ENCODE measurements around the gene HMMR. TPM values are rescaled to one million over a fixed set of nuclear protein-coding genes. Genes with fewer than 3 reads are reported as not detected.
"Not testable (repeated sequence)": the region's sequence is repeated elsewhere in the genome, so short reads cannot be mapped to it uniquely, and the experiment has no call there.

Gene HMMR
- total RNA-seq, 6 experiments from 2014 or later, result 0.11 to 3.0 (median 1.1) TPM

DNA sequence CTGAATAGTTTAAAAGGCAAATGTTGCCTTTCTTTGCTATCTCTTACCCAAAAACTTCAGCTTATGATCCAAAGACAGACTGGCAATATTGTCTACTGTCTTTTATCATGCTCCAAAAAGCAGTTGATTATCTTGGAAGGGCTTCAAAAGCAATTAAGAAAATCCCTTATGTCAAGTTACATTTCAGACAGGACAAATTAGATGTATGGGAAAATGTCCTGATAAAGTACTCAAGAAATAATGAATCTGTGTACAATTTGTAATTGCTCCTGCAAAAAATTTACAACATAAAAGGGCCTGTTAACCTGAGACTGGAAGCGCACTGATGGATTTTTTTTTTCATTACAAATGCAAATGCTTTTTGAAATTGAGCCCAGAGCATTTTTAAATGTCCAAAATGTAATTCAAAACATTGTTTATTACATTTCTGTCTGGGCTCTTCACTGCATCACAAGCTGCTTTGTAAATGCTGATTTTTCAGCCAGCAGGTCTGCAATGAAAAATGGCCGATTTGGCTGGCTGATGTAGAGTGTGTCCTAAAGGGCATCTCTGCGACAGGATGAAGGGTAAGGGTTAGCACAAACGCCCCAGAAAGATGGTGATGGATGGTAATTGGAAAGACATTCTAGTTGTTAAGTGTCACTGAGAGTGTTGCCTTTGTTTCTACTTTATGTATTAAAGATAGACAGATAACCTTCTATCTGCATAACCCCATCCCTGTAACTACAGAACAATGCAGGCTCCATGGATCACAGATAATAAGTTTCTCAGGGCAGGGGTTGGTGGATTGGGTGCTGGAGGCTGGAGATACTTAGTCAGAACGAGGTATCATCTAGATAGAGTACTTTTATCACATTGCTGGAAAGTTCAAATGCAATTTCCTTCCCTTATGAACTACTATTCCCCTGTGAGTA is 72.0 kb downstream of the HMMR start:
- Histone ChIP-seq H3K4me1 (no peaks in the 10 kb centered on the region), H3K9me3 (no peaks in the 10 kb centered on the region), H3K27ac (no peak overlapping the region), H3K36me3 (no peaks in the 10 kb centered on the region), H3K4me3 (no peak overlapping the region), H3K27me3 (no peaks in the 10 kb centered on the region)
- DNase-seq, result no peak
- TF ChIP-seq POLR2A (IDR thresholded peaks at IDR 0.05), result no peak
- TF ChIP-seq, protein P1, sequence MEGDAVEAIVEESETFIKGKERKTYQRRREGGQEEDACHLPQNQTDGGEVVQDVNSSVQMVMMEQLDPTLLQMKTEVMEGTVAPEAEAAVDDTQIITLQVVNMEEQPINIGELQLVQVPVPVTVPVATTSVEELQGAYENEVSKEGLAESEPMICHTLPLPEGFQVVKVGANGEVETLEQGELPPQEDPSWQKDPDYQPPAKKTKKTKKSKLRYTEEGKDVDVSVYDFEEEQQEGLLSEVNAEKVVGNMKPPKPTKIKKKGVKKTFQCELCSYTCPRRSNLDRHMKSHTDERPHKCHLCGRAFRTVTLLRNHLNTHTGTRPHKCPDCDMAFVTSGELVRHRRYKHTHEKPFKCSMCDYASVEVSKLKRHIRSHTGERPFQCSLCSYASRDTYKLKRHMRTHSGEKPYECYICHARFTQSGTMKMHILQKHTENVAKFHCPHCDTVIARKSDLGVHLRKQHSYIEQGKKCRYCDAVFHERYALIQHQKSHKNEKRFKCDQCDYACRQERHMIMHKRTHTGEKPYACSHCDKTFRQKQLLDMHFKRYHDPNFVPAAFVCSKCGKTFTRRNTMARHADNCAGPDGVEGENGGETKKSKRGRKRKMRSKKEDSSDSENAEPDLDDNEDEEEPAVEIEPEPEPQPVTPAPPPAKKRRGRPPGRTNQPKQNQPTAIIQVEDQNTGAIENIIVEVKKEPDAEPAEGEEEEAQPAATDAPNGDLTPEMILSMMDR (IDR thresholded peaks at IDR 0.05), result no peak
- no peak for ATAC-seq
- WGBS (ENCODE audit: insufficient coverage, low coverage, low lambda C conversion rate, missing lambda C conversion rate), result 59% methylated on average over 4 of the region's 5 CpGs
- intact Hi-C loops (cut with DNase I), result no loop called here

GRCh38 chr5:163533223-163533622 is 72.8 kb downstream of the HMMR start:
- no peaks in the 10 kb centered on the region for H3K27me3 ChIP-seq
- H3K36me3 ChIP-seq, result no peaks in the 10 kb centered on the region
- WGBS (ENCODE audit: insufficient coverage, low coverage, low lambda C conversion rate, missing lambda C conversion rate), result 59% methylated on average over 2 of the region's 2 CpGs
- ATAC-seq (no peak), DNase-seq (no peak)
- H3K9me3 ChIP-seq, result no peaks in the 10 kb centered on the region
- no peak overlapping the region for H3K4me3 ChIP-seq
- no peak overlapping the region for H3K27ac ChIP-seq
- intact Hi-C loops (cut with DNase I), result no loop called here
- TF ChIP-seq, protein P1 (IDR thresholded peaks at IDR 0.05), result no peak
- no peak for TF ChIP-seq POLR2A (IDR thresholded peaks at IDR 0.05)
- H3K4me1 ChIP-seq, result no peaks in the 10 kb centered on the region

DNA sequence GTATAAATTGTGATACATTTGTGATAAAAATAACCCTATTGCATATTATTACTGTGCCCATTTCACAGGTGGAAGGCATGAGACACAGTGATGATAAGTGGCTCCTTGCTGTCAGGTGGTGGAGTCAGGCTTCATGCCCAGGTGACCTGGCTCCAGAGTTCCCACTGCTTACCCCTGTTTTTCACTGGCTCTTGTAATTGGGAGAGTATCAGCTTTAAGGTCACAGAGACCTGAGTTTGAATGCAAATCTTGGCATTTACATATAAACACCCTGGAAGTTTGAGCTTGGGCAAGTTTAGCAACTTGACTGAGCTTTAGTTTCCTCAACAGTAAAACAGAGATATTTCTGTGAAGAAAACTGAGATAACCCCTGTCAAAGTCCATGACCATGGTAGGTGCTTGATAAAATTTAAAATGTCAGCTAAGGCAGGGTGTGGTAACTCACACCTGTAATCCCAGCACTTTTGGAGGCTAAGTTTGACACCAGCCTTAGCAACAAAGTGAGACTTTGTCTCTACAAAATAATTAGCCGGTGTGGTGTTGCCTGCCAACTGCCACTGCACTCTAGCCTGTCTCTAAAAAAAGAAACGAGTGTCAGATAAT is 74.2 kb downstream of the HMMR start:
- no peak for TF ChIP-seq POLR2A (IDR thresholded peaks at IDR 0.05)
- TF ChIP-seq, protein P1 (IDR thresholded peaks at IDR 0.05), result no peak
- no peak for DNase-seq
- H3K4me3 ChIP-seq, result no peak overlapping the region
- intact Hi-C loops (cut with DNase I), result no loop called here
- 56% methylated on average over 2 of the region's 2 CpGs for WGBS (ENCODE audit: insufficient coverage, low coverage, low lambda C conversion rate, missing lambda C conversion rate)
- no peaks in the 10 kb centered on the region for H3K27me3 ChIP-seq
- no peaks in the 10 kb centered on the region for H3K4me1 ChIP-seq
- H3K36me3 ChIP-seq, result no peaks in the 10 kb centered on the region
- no peaks in the 10 kb centered on the region for H3K9me3 ChIP-seq
- no peak overlapping the region for H3K27ac ChIP-seq
- no peak for ATAC-seq

- no peaks in the 10 kb centered on the region for H3K27me3 ChIP-seq
- 33% methylated on average over 3 of the region's 3 CpGs for WGBS (ENCODE audit: insufficient coverage, low coverage, low lambda C conversion rate, missing lambda C conversion rate)
- H3K27ac ChIP-seq, result no peak overlapping the region
- H3K4me3 ChIP-seq, result no peak overlapping the region
- ATAC-seq (no peak), DNase-seq (no peak)
- no peaks in the 10 kb centered on the region for H3K36me3 ChIP-seq
- TF ChIP-seq, protein P1 (IDR thresholded peaks at IDR 0.05), result no peak
- no peak for TF ChIP-seq POLR2A (IDR thresholded peaks at IDR 0.05)
- intact Hi-C loops (cut with DNase I), result no loop called here
- no peaks in the 10 kb centered on the region for H3K4me1 ChIP-seq
- no peaks in the 10 kb centered on the region for H3K9me3 ChIP-seq
Observed at GRCh38 chr5:163535290-163535689, 74.9 kb downstream of the HMMR start.

- H3K4me1 ChIP-seq; H3K27me3 ChIP-seq; H3K27ac ChIP-seq; H3K36me3 ChIP-seq; H3K4me3 ChIP-seq; ATAC-seq; intact Hi-C loops (cut with DNase I); H3K9me3 ChIP-seq; DNase-seq: not testable (repeated sequence)
- no CpG with 5 or more reads among the region's 3 CpGs for WGBS (ENCODE audit: insufficient coverage, low coverage, low lambda C conversion rate, missing lambda C conversion rate)
Observed at GRCh38 chr5:163536442-163536841, 76.0 kb downstream of the HMMR start.
